Activated T-helper 2 cell treated with anti-CD3 and anti-CD28 coated beads, Interferon-gamma antibody, Interleukin-2, Interleukin-4, amounts not matched to agents 10 μg/mL and 5 μg/mL and 100 μg/mL, durations not matched to agents 14 hours and 24 hours and 36 hours (primary cell): ENCODE data around the gene OR2D3. TPM values are rescaled to one million over a fixed set of nuclear protein-coding genes. Genes with fewer than 3 reads are reported as not detected.
"Not testable (repeated sequence)": the region's sequence is repeated elsewhere in the genome, so short reads cannot be mapped to it uniquely, and the experiment has no call there.

Experiments
- DNase-seq: peaks from one replicate; pipeline ENCODE4 v3.0.0; 2021; ENCODE audit warnings: low spot score
- H3K27ac Mint-ChIP-seq: one replicate; pipeline ENCODE4 v1.8.0; 2021; ENCODE audit warnings: mixed read lengths
- H3K27me3 Mint-ChIP-seq: one replicate; pipeline ENCODE4 v1.8.0; 2021; ENCODE audit warnings: low read depth, mixed read lengths
- H3K36me3 Mint-ChIP-seq: one replicate; pipeline ENCODE4 v1.8.0; 2021; ENCODE audit warnings: low read depth, mixed read lengths
- H3K4me1 Mint-ChIP-seq: one replicate; pipeline ENCODE4 v1.8.0; 2021; ENCODE audit warnings: low read depth, mixed read lengths
- H3K4me3 Mint-ChIP-seq: one replicate; pipeline ENCODE4 v1.8.0; 2021; ENCODE audit warnings: low read depth, mild to moderate bottlenecking, moderate library complexity, mixed read lengths
- H3K9me3 Mint-ChIP-seq: one replicate; pipeline ENCODE4 v1.8.0; 2021; ENCODE audit warnings: mixed read lengths
- intact Hi-C: fragments of 100-400 bp; cut with micrococcal nuclease; formaldehyde crosslinking; loops from one replicate; pipeline ENCODE4 v1.15.1; 2023
- total RNA-seq: library from RNA; stranded (reverse); gene quantifications from 2 replicates; pipeline ENCODE4 v1.2.3, GENCODE V29; 2022

Gene OR2D3
- total RNA-seq, 1 donor from 2014 or later: not detected

DNA sequence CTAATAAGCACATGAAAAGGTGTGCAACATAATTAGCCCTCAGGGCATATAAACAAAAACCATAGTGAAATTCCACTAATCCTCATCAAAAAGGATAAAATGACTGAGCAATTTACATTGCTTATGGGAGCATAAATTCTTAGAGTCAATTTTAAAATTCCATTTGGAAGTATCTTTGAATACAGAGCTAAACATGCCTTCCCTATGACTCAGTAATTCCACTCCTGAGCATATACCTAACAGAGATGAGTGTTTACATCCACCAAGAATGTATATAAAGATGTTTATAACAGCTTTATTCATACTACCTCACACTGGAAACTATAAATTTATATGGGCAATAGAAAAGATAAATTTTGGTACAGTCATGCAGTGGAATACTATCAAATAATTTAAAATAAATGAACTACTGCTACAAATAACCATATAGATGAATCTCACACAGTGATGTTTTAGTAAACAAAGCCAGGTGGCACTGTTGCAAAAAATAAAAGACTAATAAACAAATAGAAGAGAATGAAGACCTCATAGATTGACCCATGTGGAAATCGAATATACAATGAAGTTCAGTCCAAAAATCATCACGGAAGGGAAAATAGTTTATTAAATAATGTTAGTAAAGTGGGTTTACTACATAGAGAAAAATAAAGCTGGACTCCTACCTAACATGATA, 20.3 kb upstream of the OR2D3 start:
- no peaks in the 10 kb centered on the region for H3K9me3 Mint-ChIP-seq

DNA sequence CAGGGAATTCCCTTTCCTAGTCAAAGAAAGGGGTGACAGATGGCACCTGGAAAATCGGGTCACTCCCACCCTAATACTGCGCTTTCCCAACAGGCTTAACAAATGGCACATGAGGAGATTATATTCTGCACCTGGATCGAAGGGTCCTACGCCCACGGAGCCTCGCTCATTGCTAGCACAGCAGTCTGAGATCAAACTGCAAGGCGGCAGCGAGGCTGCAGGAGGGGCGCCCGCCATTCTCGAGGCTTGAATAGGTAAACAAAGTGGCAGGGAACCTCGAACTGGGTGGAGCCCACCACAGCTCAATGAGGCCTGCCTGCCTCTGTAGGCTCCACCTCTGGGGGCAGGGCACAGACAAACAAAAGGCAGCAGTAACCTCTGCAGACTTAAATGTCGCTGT, 16.0 kb upstream of the OR2D3 start:
- H3K27ac Mint-ChIP-seq, H3K27me3 Mint-ChIP-seq, H3K9me3 Mint-ChIP-seq, H3K4me3 Mint-ChIP-seq, H3K36me3 Mint-ChIP-seq, H3K4me1 Mint-ChIP-seq, DNase-seq, intact Hi-C loops: not testable (repeated sequence)

More for the DNA sequence above, 20.3 kb upstream of the OR2D3 start:
- intact Hi-C loops: no loop called here
- peaks cover 6% of the 10 kb centered on the region for H3K27me3 Mint-ChIP-seq
- no peak overlapping the region for H3K27ac Mint-ChIP-seq
- no peaks in the 10 kb centered on the region for H3K36me3 Mint-ChIP-seq
- H3K4me3 Mint-ChIP-seq: no peak overlapping the region
- H3K4me1 Mint-ChIP-seq: peaks cover under 1% of the 10 kb centered on the region
- no peak for DNase-seq

DNA sequence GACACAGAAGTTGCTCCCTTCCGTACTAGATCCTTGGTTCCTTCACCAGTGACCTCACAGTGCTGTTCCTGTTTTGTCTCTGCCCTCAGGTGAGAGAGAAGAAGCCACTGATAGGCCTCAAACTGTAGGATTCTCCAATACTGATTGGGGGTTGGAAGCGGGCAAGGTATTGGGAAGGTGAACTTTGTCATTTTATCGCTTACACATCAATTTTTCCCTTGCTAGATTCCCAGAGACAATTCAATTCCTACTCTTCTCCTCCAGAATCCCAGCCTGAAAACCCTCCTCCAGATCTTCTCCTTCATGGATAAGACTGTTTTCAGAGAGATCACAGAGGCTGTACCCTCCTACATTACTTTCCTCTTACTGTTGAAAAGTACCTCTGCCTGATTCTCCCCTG, 9.4 kb upstream of the OR2D3 start:
- no peaks in the 10 kb centered on the region for H3K9me3 Mint-ChIP-seq
- H3K27me3 Mint-ChIP-seq: no peaks in the 10 kb centered on the region
- H3K36me3 Mint-ChIP-seq: no peaks in the 10 kb centered on the region
- H3K4me3 Mint-ChIP-seq: no peak overlapping the region
- H3K27ac Mint-ChIP-seq: no peak overlapping the region
- no peaks in the 10 kb centered on the region for H3K4me1 Mint-ChIP-seq
- intact Hi-C loops: no loop called here
- DNase-seq: no peak

DNA sequence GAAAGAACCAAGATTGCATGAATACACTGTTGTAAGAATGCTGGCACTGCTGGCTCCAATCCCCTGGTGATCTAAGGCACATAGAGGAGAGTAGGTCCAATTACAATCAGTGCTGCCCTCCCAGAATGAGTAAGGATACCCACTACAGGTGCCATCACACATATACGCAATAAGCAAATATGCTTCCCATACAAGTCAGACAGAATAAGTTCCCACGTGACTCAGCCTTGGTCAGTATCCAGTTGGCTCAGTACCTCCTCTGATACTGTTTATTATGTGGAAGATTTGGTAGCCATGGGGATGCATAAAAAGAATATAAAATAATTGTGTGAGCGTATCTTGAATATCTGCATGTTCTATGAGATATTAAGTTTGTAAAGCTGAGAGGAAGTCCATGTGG, 8.9 kb upstream of the OR2D3 start:
- intact Hi-C loops: no loop called here
- no peaks in the 10 kb centered on the region for H3K27me3 Mint-ChIP-seq
- no peaks in the 10 kb centered on the region for H3K9me3 Mint-ChIP-seq
- H3K36me3 Mint-ChIP-seq: no peaks in the 10 kb centered on the region
- H3K27ac Mint-ChIP-seq: no peak overlapping the region
- no peak for DNase-seq
- H3K4me1 Mint-ChIP-seq: no peaks in the 10 kb centered on the region
- no peak overlapping the region for H3K4me3 Mint-ChIP-seq

DNA sequence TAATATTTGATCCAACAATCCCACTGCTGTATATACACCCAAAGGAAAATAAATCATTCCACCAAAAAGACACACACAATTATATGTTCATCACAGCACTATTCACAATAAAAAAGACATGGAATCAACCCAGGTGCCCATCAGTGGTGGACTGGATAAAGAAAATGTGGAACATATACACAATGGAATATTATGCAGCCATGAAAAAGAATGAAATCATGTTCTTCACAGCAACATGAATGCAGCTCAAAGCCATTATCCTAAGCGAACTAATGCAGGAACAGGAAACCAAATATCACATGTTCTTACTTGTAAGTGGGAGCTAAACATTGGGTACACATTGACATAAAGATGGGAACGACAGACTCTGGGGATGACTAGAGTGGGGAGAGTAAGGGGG, 1.1 kb upstream of the OR2D3 start:
- no peak for DNase-seq
- no peak overlapping the region for H3K4me3 Mint-ChIP-seq
- H3K36me3 Mint-ChIP-seq: no peaks in the 10 kb centered on the region
- intact Hi-C loops: no loop called here
- peaks cover 2% of the 10 kb centered on the region for H3K4me1 Mint-ChIP-seq
- peaks cover 12% of the 10 kb centered on the region for H3K27me3 Mint-ChIP-seq
- H3K27ac Mint-ChIP-seq: no peak overlapping the region
- peaks cover 4% of the 10 kb centered on the region for H3K9me3 Mint-ChIP-seq

DNA sequence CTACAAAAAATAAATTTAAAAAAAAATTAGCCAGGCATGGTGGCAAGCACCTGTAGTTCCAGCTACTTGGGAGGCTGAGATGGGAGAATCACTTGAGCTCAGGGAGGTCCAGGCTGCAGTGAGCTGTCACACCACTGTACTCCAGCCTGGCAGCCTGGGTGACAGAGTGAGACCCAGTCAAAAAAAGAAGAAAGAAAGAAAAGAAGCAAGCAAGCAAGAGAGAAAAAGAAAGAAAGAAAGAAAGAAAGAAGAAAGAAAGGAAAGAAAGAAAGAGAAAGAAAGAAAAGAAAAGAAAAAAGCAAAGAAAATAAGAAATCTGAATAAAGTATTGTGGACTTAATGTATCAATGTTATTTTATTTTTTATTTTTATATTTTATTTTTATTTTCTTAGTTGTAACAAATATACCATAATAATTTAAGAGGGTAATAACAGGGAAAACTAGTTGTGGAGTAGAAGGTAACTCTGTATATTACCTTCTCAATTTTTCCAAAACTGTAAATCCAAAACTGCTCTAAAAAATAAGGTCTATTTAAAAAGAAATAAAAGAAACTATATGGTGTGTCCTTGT, 4.3 kb downstream of the OR2D3 start:
- no peaks in the 10 kb centered on the region for H3K36me3 Mint-ChIP-seq
- intact Hi-C loops: loop anchor here (5.0 kb wide), 1 partner anchor 178 kb away; no protein-coding TSS in a partner anchor
- peaks cover 24% of the 10 kb centered on the region for H3K4me1 Mint-ChIP-seq
- no peak for DNase-seq
- H3K9me3 Mint-ChIP-seq: no peaks in the 10 kb centered on the region
- H3K27me3 Mint-ChIP-seq: peaks cover 36% of the 10 kb centered on the region
- H3K4me3 Mint-ChIP-seq: peak overlapping the region; percentile 83
- no peak overlapping the region for H3K27ac Mint-ChIP-seq

DNA sequence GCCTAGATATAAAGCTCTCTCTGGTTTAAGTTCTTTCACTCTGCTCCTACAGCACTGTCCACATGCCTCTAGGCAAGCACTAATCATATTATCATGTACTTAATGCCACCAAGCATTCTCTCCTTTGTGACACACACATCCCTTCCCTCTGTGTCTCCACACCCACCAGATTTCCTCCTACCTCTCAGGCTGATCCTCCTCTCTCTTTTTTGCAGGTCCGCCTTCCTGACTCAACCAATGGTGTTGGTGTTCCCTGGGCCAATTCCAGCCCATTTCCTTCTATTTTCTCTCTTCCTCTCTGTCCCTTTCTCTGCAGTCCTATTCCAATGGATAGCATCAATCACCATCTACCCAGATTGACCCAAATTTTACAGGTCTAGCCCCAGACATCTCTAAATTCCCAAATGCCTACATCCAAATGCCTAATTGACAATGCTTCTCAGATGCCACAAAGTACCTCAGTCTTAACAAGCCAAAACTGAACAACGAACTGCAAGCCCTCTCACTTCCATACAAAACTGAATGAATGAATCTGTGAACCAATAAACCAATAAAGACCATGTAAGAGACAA, 4.9 kb downstream of the OR2D3 start:
- no peak for DNase-seq
- Mint-ChIP-seq H3K9me3 (no peaks in the 10 kb centered on the region), H3K27me3 (peaks cover 36% of the 10 kb centered on the region), H3K36me3 (no peaks in the 10 kb centered on the region), H3K27ac (peak overlapping the region; percentile 47), H3K4me1 (peaks cover 27% of the 10 kb centered on the region), H3K4me3 (peak overlapping the region; percentile 83)
- intact Hi-C loops: loop anchor here (5.0 kb wide), 1 partner anchor 178 kb away; no protein-coding TSS in a partner anchor

DNA sequence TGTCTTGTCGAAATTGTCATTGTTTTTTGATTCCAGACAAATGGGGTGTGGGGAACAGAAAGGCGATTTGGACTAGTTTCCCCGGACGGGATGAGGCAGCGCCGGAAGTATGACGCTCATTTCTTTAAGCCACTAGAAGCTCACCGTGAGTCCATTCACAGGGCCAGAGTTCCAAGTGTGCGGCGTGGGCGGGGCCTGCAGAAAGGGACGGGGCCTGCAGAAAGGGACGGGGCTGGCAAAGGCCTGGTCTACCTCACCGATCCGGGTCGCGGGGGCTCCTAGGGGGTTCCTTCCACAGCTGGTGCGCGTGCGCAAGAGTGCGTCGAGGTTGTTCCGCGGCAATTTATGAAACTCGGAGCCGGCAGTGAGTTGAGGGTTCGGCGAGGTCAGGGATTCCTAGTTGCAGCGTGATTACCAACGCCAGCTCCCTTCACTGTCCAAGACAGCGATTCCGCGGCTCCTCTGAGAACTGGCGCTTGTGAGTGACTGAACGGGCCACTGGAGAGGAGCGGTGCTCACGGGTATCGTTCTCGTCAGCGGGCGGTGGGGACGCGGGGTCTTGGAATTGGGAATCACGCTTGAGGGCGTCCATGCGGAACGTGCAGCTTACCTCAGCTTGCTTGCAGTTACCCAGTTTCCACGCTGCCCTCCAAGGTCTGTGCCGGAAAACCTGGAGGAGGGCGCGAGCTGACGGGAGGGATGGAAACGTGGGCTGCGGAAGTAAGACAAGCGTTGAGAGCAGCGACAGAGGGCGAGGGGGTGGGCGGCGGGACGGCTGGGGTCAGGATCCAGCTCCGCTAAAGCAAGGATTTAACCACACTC, 5.6 kb downstream of the OR2D3 start, which contains the start of gene ZNF215:
Gene ZNF215 (plus strand): TSS at position 219 of the 822 bp plus-strand sequence. CDS start 5,847 bp downstream, outside the sequence.
- Mint-ChIP-seq H3K4me3 (peak within 1 kb of the TSS; percentile 83), H3K27me3 (peaks cover 36% of the 10 kb centered on the region), H3K4me1 (peaks cover 32% of the 10 kb centered on the region), H3K9me3 (no peaks in the 10 kb centered on the region), H3K27ac (peak within 1 kb of the TSS; percentile 47), H3K36me3 (no peaks in the 10 kb centered on the region)
- DNase-seq: peak; percentile 45
- intact Hi-C loops: loop anchor here (5.0 kb wide), 1 partner anchor 179 kb away; no protein-coding TSS in a partner anchor

DNA sequence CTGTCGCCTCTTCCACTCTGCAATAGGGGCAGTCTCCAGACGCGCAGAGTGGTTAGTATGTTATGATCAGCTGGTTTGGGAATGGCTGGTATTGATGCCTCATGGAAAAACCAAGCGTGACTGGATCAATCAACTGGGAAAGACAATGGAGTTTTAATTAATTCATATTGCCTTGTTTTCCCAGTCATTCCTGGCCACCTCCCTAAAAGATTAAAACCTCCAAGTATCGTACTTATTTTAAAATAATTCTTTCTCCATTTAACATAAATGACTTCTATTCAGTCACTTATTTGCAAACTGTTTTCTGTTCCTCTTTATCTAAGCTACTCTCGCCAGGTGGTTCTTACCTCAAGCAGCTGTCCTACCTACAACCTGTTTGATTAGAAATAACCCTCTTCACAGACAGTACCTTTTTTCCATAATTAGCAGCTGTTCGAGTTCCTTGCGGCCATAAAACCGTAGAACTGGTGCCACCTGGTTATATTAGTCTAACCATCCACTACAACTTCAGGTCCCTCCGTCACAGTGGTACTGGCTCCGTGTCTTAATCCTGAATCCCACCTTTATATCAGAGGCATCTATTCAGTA, 6.3 kb downstream of the OR2D3 start:
- H3K4me3 Mint-ChIP-seq: peak overlapping the region; percentile 83
- no peak for DNase-seq
- H3K27ac Mint-ChIP-seq: peak overlapping the region; percentile 47
- H3K27me3 Mint-ChIP-seq: peaks cover 36% of the 10 kb centered on the region
- H3K36me3 Mint-ChIP-seq: peaks cover under 1% of the 10 kb centered on the region
- intact Hi-C loops: loop anchor here (5.0 kb wide), 1 partner anchor 180 kb away; no protein-coding TSS in a partner anchor
- no peaks in the 10 kb centered on the region for H3K9me3 Mint-ChIP-seq
- peaks cover 35% of the 10 kb centered on the region for H3K4me1 Mint-ChIP-seq

DNA sequence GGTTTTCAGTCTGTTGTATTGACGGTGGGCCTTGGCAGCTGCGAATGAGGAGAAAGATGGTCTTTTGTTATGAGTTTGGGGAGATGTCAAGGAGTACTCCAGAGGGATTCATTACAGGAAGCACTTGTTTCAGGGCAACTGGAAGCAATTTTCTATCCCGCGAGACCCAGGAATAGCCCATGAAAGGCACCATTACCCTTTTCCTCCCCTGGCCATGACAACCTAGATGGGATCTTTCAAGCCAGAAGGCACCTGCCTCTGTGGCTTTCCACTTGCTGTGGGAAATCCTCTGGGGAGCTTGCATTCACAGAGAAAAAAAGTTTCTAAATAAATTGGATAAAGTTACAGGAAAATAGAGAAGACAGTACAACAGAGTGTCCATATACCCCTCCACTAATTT, 8.1 kb downstream of the OR2D3 start:
- Mint-ChIP-seq H3K4me1 (peaks cover 49% of the 10 kb centered on the region), H3K9me3 (no peaks in the 10 kb centered on the region), H3K4me3 (no peak overlapping the region), H3K27ac (no peak overlapping the region), H3K36me3 (peaks cover 13% of the 10 kb centered on the region), H3K27me3 (peaks cover 28% of the 10 kb centered on the region)
- no peak for DNase-seq
- intact Hi-C loops: loop anchor here (5.0 kb wide), 1 partner anchor 182 kb away; no protein-coding TSS in a partner anchor

DNA sequence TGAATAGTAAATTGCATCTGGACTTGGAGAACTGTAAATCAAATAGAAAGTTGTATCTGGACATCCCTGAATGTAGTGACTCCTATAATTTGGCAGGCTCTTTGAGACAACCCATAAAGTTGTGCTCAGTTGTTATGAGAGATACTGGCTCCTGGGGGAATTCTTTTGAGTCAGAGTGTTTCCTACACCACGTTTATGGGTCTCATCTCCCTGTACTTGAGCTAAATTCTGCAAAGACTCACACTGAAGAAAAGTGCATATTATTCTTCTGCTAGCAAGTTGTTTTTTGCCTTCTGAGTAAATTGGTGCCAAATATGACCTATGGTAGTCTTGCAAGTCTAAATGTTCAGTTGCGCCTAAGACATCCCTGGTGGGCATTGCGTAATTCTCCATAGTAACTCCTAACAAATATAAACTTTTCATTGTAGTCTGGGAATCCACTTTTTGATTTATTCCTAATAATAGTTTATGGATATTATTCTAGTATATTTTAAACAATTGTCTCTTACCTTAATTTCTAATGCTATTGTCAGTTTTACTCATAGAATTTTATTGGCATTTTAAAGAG, 10.4 kb downstream of the OR2D3 start:
- no peak overlapping the region for H3K27ac Mint-ChIP-seq
- H3K9me3 Mint-ChIP-seq: no peaks in the 10 kb centered on the region
- DNase-seq: no peak
- H3K36me3 Mint-ChIP-seq: peaks cover 31% of the 10 kb centered on the region
- intact Hi-C loops: no loop called here
- H3K27me3 Mint-ChIP-seq: peaks cover 13% of the 10 kb centered on the region
- H3K4me1 Mint-ChIP-seq: peaks cover 49% of the 10 kb centered on the region
- no peak overlapping the region for H3K4me3 Mint-ChIP-seq

DNA sequence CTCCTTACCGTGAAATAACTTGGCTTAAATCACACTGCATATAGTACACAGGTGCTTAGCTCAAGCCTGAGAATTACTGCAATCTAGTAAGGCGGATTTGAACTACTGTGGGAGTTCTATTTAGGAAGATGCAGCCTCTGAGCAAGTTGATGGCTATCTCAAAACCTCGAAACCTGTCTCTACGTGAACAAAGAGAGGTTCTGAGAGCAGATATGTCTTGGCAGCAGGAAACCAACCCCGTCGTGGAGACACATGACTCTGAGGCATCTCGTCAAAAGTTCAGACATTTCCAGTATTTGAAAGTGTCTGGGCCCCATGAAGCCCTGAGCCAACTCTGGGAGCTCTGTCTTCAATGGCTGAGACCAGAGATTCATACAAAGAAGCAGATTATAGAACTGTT, 11.3 kb downstream of the OR2D3 start:
- peak overlapping the region; percentile 73 for H3K27ac Mint-ChIP-seq
- peaks cover 34% of the 10 kb centered on the region for H3K36me3 Mint-ChIP-seq
- peak overlapping the region; percentile 63 for H3K4me3 Mint-ChIP-seq
- H3K4me1 Mint-ChIP-seq: peaks cover 48% of the 10 kb centered on the region
- intact Hi-C loops: no loop called here
- H3K9me3 Mint-ChIP-seq: no peaks in the 10 kb centered on the region
- DNase-seq: peak; percentile 31
- peaks cover 11% of the 10 kb centered on the region for H3K27me3 Mint-ChIP-seq
